H1 (cell line): ENCODE results near the gene DNAJC9. TPM values are rescaled to one million over a fixed set of nuclear protein-coding genes. Genes with fewer than 3 reads are reported as not detected.

Experiments
- CTCF ChIA-PET: fragments of 300-600 bp; sonication (Branson Sonifier 250); formaldehyde crosslinking; loops from one replicate; lab custom pipeline; 2021; ENCODE audit not compliant: partially characterized antibody; lab: Charles Lee
- POLR2A ChIA-PET: fragments of 300-600 bp; sonication (Branson Sonifier 250); formaldehyde crosslinking; loops from one replicate; lab custom pipeline; 2021; ENCODE audit warnings: inconsistent platforms; ENCODE audit not compliant: partially characterized antibody; lab: Charles Lee
- DNase-seq, 2 experiments: peaks; one replicate each; pipeline versions ENCODE4 v3.0.0 to v3.0.0-alpha.2; 2010 to 2022; ENCODE audit warnings: low spot score in 2 of 2, low read depth in 1 of 2, mixed read lengths in 1 of 2
- FAIRE-seq: peaks from 2 replicates; lab custom pipeline; 2011; peaks lifted over from hg19 to GRCh38; lab: Jason Lieb, UNC
- H2AFZ ChIP-seq: 2 replicates; pipeline ENCODE4 v1.8.1; 2012; ENCODE audit warnings: low read length, inconsistent platforms
- H2AK5ac ChIP-seq: 2 replicates; pipeline ENCODE4 v1.6.1; 2013; ENCODE audit warnings: low read depth, low read length
- H2BK120ac ChIP-seq: replicated peaks from 2 replicates; pipeline ENCODE3; 2013; ENCODE audit warnings: low read depth, low read length, inconsistent platforms
- H2BK12ac ChIP-seq: 2 replicates; pipeline ENCODE4 v1.6.1; 2013; ENCODE audit warnings: low read depth, low read length
- H2BK15ac ChIP-seq: 2 replicates; pipeline ENCODE4 v1.6.1; 2013; ENCODE audit warnings: low read length
- H2BK20ac ChIP-seq: 2 replicates; pipeline ENCODE4 v1.6.1; 2013; ENCODE audit warnings: low read length
- H2BK5ac ChIP-seq: 2 replicates; pipeline ENCODE4 v1.6.1; 2013; ENCODE audit warnings: low read depth, low read length
- H3K14ac ChIP-seq: 2 replicates; pipeline ENCODE4 v1.6.1; 2013; ENCODE audit warnings: inconsistent platforms; ENCODE audit not compliant: insufficient read length
- H3K18ac ChIP-seq: 2 replicates; pipeline ENCODE4 v1.6.1; 2013; ENCODE audit warnings: low read length; ENCODE audit errors: extremely low read depth
- H3K23ac ChIP-seq: 2 replicates; pipeline ENCODE4 v1.6.1; 2013; ENCODE audit warnings: inconsistent platforms; ENCODE audit not compliant: insufficient read length
- H3K23me2 ChIP-seq: 2 replicates; pipeline ENCODE4 v1.6.1; 2013; ENCODE audit warnings: low read depth, low read length
- H3K27ac ChIP-seq: 2 replicates; pipeline ENCODE4 v1.6.1; 2011; ENCODE audit warnings: low read depth, low read length, inconsistent platforms
- H3K27me3 ChIP-seq, 4 experiments: replicated peaks in 1 of 4; 1 replicate in 1 of 4; 2 replicates in 3 of 4; pipeline versions ENCODE4 v1.6.1 to v1.8.1; 2011 to 2013; ENCODE audit warnings: low read length in 3 of 4, mild to moderate bottlenecking in 3 of 4, inconsistent platforms in 2 of 4, mixed read lengths in 2 of 4, moderate library complexity in 1 of 4; ENCODE audit not compliant: control insufficient read depth in 3 of 4, insufficient read depth in 3 of 4; ENCODE audit errors: extremely low read depth in 1 of 4
- H3K36me3 ChIP-seq, 4 experiments: 2 replicates each; pipeline versions ENCODE4 v1.6.1 to v1.8.1; 2011 to 2013; ENCODE audit warnings: mild to moderate bottlenecking in 4 of 4, low read length in 3 of 4, moderate library complexity in 2 of 4, control low read depth in 1 of 4, inconsistent platforms in 1 of 4; ENCODE audit not compliant: insufficient read depth in 4 of 4, control insufficient read depth in 2 of 4
- H3K4ac ChIP-seq: replicated peaks from 2 replicates; pipeline ENCODE3; 2013; ENCODE audit warnings: low read length, low read depth, mixed read lengths, inconsistent platforms; ENCODE audit not compliant: insufficient read length
- H3K4me1 ChIP-seq, 4 experiments: replicated peaks in 1 of 4; 1 replicate in 1 of 4; 2 replicates in 3 of 4; pipeline versions ENCODE4 v1.6.1 to v1.8.1; 2011 to 2013; ENCODE audit warnings: low read length in 3 of 4, inconsistent platforms in 2 of 4, mixed read lengths in 1 of 4; ENCODE audit not compliant: insufficient read depth in 4 of 4, control insufficient read depth in 3 of 4
- H3K4me2 ChIP-seq, 2 experiments: 2 replicates each; pipeline versions ENCODE4 v1.6.1 to v1.8.1; 2011 to 2013; ENCODE audit warnings: low read depth in 2 of 2, low read length in 2 of 2, control low read depth in 1 of 2, inconsistent platforms in 1 of 2, mild to moderate bottlenecking in 1 of 2; ENCODE audit not compliant: insufficient read depth in 1 of 2
- H3K4me3 ChIP-seq, 4 experiments: fragments of 200-600, 300-600 bp in 1 of 4; sonication (generic), shearing (Covaris generic), sonication (Bioruptor Twin) in 1 of 4; 2 replicates each; pipeline versions ENCODE4 v1.5.1 to v1.8.1; 2011 to 2016; ENCODE audit warnings: low read length in 4 of 4, low read depth in 3 of 4, control low read depth in 2 of 4, inconsistent platforms in 2 of 4, mild to moderate bottlenecking in 2 of 4, mixed read lengths in 1 of 4, moderate library complexity in 1 of 4; ENCODE audit not compliant: insufficient read depth in 2 of 4; ENCODE audit errors: extremely low read depth in 1 of 4
- H3K56ac ChIP-seq: replicated peaks from 2 replicates; pipeline ENCODE3; 2013; ENCODE audit warnings: low read depth, mild to moderate bottlenecking, mixed read lengths, low read length, inconsistent platforms; ENCODE audit not compliant: insufficient read length
- H3K79me1 ChIP-seq: 2 replicates; pipeline ENCODE4 v1.6.1; 2013; ENCODE audit warnings: low read depth, low read length, control low read depth
- H3K79me2 ChIP-seq, 2 experiments: 2 replicates each; pipeline versions ENCODE4 v1.6.1 to v1.8.1; 2012 to 2013; ENCODE audit warnings: low read length in 2 of 2, mild to moderate bottlenecking in 2 of 2, inconsistent platforms in 1 of 2; ENCODE audit not compliant: insufficient read depth in 2 of 2, control insufficient read depth in 1 of 2
- H3K9ac ChIP-seq, 4 experiments: replicated peaks in 1 of 4; 1 replicate in 1 of 4; 2 replicates in 3 of 4; pipeline versions ENCODE4 v1.6.1 to v1.8.1; 2011 to 2013; ENCODE audit warnings: low read depth in 3 of 4, low read length in 3 of 4, control low read depth in 2 of 4, mild to moderate bottlenecking in 2 of 4, moderate library complexity in 2 of 4, inconsistent platforms in 1 of 4; ENCODE audit errors: extremely low read depth in 1 of 4
- H3K9me3 ChIP-seq, 2 experiments: 2 replicates each; pipeline versions ENCODE4 v1.6.1 to v1.8.1; 2012 to 2013; ENCODE audit warnings: mild to moderate bottlenecking in 2 of 2, moderate library complexity in 2 of 2, control low read depth in 1 of 2, inconsistent platforms in 1 of 2, low read depth in 1 of 2, low read length in 1 of 2, mixed read lengths in 1 of 2; ENCODE audit not compliant: insufficient read depth in 2 of 2
- H4K20me1 ChIP-seq, 2 experiments: replicated peaks in 1 of 2; 2 replicates each; pipeline versions ENCODE3 to v1.8.1; 2011 to 2013; ENCODE audit warnings: inconsistent platforms in 2 of 2, low read length in 2 of 2, mild to moderate bottlenecking in 1 of 2; ENCODE audit not compliant: insufficient read depth in 2 of 2, control insufficient read depth in 1 of 2
- H4K5ac ChIP-seq: 2 replicates; pipeline ENCODE4 v1.6.1; 2013; ENCODE audit warnings: low read length, low read depth, mixed read lengths, inconsistent platforms; ENCODE audit not compliant: insufficient read length
- H4K8ac ChIP-seq: 2 replicates; pipeline ENCODE4 v1.8.0; 2013; ENCODE audit warnings: mild to moderate bottlenecking, moderate library complexity, low read length, inconsistent platforms; ENCODE audit not compliant: insufficient read depth; ENCODE audit errors: extremely low read depth
- H4K91ac ChIP-seq: replicated peaks from 2 replicates; pipeline ENCODE3; 2013; ENCODE audit warnings: low read length, mixed read lengths, inconsistent platforms; ENCODE audit not compliant: insufficient read length
- CREB1 ChIP-seq: IDR thresholded peaks from 2 replicates; pipeline ENCODE4 v1.6.1; 2012; ENCODE audit warnings: inconsistent platforms
- WGBS, 2 experiments: shearing (Covaris generic) in 1 of 2; methylation state at CpG; one replicate each; pipeline versions ENCODE4 v1.1.6 to v1.1.7; 2013 to 2015; ENCODE audit warnings: low lambda C conversion rate in 2 of 2, mixed read lengths in 2 of 2, inconsistent platforms in 1 of 2, low coverage in 1 of 2, missing lambda C conversion rate in 1 of 2; ENCODE audit not compliant: insufficient replicate concordance in 2 of 2, insufficient coverage in 1 of 2, insufficient read length in 1 of 2; ENCODE audit errors: extremely low coverage in 1 of 2, missing lambda C conversion rate in 1 of 2; 5-methylcytosine and 5-hydroxymethylcytosine counted together
- polyA plus RNA-seq, 7 experiments: library from polyadenylated mRNA; depleted of rRNA in 3 of 7; stranded (reverse) in 5 of 7; unstranded in 2 of 7; fragments of >200 nt in 5 of 7; fragments of 200-250 nt in 2 of 7; gene quantifications; 1 replicate in 5 of 7; 2 replicates in 1 of 7; 4 replicates in 1 of 7; pipeline versions ENCODE4 v1.2.1 to v1.2.3, GENCODE V29; 2011 to 2013; ENCODE audit warnings: missing spikeins in 2 of 7, mixed read lengths in 2 of 7
- total RNA-seq: library from RNA; stranded (reverse); fragmentation: NEBNext Ultra II Directional; extraction: Animal tissue kit (Norgen Biotek cat#: 25700); gene quantifications from 2 replicates; pipeline ENCODE4 v1.2.1, GENCODE V29; 2021

The DNAJC9 gene
- total and polyA plus RNA-seq, 2 of the 8 experiments (the other 6 are each of a cell fraction or from before 2014, with no cell fraction given) = 26.0 to 32.2 TPM

DNA sequence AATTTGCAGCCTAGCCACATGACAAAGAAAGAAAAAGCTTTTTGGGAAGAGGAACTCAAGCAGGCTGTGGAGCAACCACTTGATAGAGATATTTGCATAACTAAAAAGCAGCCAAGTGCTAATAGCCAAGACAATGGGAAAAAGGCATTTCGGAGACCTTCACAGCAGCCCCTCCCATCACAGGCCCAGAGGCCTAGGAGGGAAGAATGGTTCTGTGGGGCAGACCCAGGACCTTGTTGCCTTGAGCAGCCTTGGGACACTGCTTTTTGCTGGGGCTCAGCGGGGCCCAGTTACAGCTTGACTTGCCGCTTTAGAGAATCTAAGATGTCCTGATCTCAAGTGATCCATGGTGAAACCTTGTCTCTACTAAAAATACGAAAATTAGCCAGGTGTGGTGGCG lies 40.7 kb downstream of the DNAJC9 start:
- Histone ChIP-seq H4K8ac (no peak overlapping the region), H2BK120ac (no peak overlapping the region), H2AK5ac (no peak overlapping the region), H3K9ac (no peak overlapping the region), H3K36me3 (peaks cover 0 to 6% (median 1%) of the 10 kb centered on the region in 4 experiments; a peak in 2 of 8 replicates), H3K14ac (no peak overlapping the region), H4K20me1 (no peaks in the 10 kb centered on the region), H3K79me2 (no peaks in the 10 kb centered on the region), H3K79me1 (no peaks in the 10 kb centered on the region), H4K5ac (no peak overlapping the region), H2BK15ac (no peak overlapping the region), H2BK20ac (no peak overlapping the region), H3K23me2 (no peaks in the 10 kb centered on the region), H4K91ac (no peak overlapping the region), H3K9me3 (peaks cover 19 to 25% of the 10 kb centered on the region in 2 experiments), H3K27ac (no peak overlapping the region), H3K56ac (no peak overlapping the region), H2BK5ac (no peak overlapping the region), H3K27me3 (no peaks in the 10 kb centered on the region), H3K4me1 (no peaks in the 10 kb centered on the region), H3K23ac (no peak overlapping the region), H3K4me2 (no peak overlapping the region), H2BK12ac (no peak overlapping the region), H2AFZ (no peak overlapping the region), H3K4me3 (no peak overlapping the region), H3K18ac (no peak overlapping the region), H3K4ac (no peak overlapping the region)
- TF ChIP-seq CREB1 = no peak
- POLR2A ChIA-PET = interaction anchor here (1.0 kb wide), 1 partner anchor 40 kb away, joined by 3 read pairs; no protein-coding TSS in a partner anchor
- FAIRE-seq = no peak
- CTCF ChIA-PET = interaction anchor here (1.0 kb wide), 1 partner anchor 10 kb away, joined by 4 read pairs; no protein-coding TSS in a partner anchor
- 93% methylated on average over 5 of the region's 5 CpGs; no CpG with 5 or more reads in 1 of the 2 experiments for WGBS, 2 experiments
- DNase-seq = no peak
